ENCODE results near the gene POLR1D.
"Not testable (repeated sequence)": the region's sequence is repeated elsewhere in the genome, so short reads cannot be mapped to it uniquely, and the experiment has no call there.

POLR1D gene

GRCh38 chr13:27619093-27619727, 2.5 kb upstream of the POLR1D start:
- no peak for DNase-seq

DNA sequence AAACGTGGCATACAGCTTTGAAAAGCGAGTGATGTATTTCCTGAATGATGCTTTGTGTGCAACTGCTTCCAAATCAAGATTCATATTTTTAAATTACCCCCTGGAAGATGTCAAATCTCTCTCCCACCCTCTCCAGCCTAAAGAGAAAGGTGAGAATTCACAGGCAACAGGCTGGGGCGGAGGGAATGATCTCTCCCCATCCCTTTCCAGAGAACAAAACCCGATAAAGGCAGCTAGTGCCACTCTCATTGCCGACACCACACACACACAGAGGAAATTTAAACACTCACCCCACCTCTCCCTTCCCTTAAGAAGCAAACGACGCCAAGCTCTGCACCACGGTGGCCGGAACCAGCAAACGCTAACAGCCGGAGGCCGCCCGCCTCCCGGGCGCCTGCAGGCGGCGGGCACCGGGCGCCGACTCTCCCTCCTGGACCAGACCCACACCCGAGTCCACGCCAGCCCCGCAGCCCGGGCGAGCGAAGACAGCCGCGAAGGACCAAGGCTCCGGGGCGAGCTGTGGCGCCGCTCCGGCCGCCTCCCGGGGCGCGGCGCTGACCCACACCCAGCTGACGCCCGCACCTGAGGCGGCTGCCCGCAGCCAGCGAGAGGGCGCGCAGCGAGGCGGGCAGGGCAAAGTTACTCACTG, 1.8 kb upstream of the POLR1D start:
- peak; percentile 64 to 74 for DNase-seq

DNA sequence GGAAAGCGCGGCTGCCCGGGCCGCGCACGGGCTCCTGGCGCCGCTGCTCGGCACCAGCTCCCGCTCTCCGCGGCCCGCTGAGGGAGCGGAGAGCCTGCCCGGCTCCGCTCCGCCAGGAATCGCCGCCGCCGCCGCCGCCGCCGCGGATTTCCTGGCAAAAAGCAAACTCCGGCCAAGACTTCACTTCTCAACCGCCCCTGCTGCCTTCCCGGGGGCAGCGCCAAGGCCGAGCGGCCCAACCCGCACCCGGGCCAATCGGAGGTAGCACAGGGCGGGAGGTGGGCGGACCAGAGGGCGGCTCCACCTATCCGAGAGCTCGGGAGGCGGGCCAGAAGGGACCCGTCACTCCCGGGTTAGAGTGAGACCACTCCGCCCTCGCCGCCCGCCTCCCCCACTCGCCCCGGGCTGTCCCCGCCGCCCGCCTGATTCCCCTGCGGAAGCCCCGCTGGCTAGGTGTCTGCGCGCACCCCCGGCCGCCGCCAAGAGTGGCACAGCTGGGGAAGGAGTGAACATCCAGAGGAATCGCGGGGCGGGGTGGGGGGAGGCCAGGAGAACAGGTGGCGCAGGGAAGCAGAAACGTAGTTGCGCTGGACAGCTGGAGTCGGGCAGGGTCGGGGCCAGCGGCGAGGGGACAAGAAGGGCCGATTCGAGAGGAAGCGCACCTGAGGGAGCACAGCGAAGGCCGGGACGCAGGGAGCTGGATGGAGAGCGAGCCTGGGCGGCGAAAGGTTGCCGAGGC, 1.1 kb upstream of the POLR1D start, which contains the start of gene LNX2:
LNX2 (minus strand) TSS at position 153 of the 739 bp plus-strand sequence. CDS start 38,826 bp downstream, outside the sequence.
- peak; percentile 97 to 98 for DNase-seq

DNA sequence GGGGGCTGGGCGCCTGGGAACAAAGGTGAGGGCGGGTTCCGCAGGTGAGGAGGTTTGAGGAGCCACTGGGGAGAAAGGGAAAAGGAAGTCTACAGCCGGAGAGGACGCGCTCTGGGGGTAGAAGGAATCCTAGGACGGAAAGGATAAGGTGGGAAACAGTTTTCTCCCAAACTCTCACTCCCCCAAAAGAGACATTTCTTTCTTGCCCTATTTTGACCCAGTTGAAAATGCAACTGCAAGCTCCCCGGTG, 651 bp upstream of the POLR1D start:
- no peak for DNase-seq

- DNase-seq: no peak
These were observed 569 bp downstream of the POLR1D start for GRCh38 chr13:27622102-27622820.

- DNase-seq: no peak
These were observed 1.2 kb downstream of the POLR1D start for GRCh38 chr13:27622881-27623280.

- DNase-seq: no peak
These were observed 2.4 kb downstream of the POLR1D start for GRCh38 chr13:27624071-27624470.

DNA sequence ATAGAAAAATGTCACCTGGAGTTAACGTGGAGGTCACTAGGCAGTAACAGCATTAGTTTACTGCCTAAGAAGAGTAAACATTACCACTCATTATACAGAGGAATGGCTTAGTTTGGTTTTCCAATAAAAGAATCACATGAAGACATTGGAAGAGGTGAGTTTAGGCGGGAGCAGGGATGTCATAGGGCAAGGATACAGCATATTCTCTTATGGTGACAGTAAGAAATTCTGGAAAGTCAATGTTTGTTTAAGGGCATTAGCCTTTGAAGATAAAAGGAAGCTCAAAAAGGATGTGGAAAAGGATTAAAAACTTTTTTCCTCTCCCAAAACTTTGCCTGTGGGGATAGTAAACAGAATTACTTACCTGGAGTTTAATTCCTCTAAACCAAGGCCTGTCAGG, 4.1 kb downstream of the POLR1D start:
- no peak for DNase-seq

GRCh38 chr13:27627380-27627779, 5.7 kb downstream of the POLR1D start:
- DNase-seq: no peak

- no peak for DNase-seq
These were observed 6.4 kb downstream of the POLR1D start for GRCh38 chr13:27628081-27628480.

DNA sequence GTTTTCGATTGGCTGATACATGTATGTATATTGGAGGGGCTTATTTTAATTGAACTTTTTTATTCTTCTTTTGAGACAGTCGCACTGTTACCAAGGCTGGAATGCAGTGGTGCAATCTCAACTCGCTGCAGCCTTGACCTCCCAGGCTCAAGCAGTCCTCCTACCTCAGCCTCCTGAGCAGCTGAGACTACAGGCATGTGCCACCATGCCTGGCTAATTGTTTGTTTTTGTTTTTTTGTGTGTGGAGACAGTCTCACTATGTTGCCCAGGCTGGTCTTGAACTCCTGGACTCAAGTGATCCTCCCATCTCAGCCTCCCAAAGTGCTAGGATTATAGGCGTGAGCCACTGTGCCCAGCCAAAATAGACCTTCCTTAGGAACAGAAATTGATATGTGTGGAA, 7.1 kb downstream of the POLR1D start:
- not testable (repeated sequence) for DNase-seq

- DNase-seq: no peak
These were observed 9.5 kb downstream of the POLR1D start for GRCh38 chr13:27631156-27631555.

DNA sequence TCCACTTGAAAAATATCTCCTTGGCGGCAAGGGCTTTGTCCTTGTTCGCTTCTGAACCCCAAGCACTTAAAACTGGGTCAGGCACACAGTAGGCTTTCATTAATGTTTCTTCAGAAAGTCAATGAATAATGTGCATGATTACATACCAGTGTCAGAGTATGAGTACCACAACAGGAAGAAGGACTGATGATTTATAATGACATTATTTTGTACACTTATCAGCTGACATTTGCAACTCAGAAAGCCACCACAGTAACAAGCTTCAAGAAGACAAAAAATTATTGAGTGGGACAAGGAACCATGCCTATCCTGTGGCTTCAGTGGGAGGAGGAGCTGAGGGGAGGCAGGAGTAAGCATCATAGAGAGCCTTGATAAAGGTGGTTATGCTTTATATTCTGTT, 10.0 kb downstream of the POLR1D start:
- no peak for DNase-seq

- no peak for DNase-seq
These were observed 10.5 kb downstream of the POLR1D start for GRCh38 chr13:27632214-27632613.

DNA sequence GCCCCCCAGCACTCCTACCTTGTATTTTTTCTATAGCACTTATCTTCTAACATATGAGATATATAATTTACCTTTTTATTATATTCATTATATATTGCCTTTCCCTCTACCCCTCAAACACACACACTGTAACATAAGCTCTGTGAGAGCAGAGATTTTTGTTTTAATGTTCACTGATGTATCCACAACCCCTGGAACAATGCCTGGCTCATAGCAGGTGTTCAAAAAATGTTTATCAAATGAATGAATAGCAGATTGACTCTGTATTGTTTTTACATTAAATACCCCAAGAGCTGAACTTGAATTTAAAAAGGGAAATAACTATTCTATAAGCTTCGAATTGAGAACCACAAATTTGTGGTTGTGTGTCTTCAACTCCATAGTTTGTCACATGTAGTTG, 11.0 kb downstream of the POLR1D start:
- DNase-seq: no peak

DNA sequence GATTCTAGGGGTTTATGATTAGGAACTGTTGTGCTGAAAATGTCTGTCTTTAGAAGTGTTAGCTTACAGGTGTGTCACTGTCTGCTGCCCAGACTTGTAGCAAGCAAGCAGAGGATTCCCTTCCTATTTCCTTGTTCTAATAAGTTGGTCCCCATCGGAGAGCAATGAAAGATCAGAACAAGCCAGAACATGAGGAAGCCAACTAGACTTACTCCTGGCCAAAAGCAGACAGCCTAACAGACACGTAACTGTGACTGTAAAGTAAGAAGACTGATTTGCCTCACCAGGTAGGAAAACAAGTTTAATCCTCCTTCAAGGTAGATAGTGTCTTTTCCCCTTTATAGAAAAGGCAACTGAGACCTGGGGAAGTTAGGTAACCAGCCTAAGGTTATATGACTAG, 12.5 kb downstream of the POLR1D start:
- no peak for DNase-seq

DNA sequence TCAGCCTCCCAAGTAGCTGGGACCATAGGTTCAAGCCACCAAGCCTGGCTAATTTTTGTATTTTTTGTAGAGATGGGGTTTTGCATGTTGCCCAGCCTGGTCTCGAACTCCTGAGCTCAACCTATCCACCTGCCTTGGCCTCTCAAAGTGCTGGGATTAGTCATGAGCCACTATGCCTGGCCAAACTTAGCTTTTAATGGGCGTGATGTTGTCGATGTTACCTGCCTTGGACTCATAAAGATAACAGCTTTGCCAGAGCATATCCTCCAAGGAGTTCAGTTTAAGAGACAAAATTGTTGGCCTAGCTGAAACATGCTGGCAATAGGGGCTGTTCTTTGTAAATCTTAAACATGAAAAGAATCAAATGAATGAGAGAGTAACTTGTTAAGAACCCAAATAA, 13.1 kb downstream of the POLR1D start:
- DNase-seq: no peak

GRCh38 chr13:27635266-27635665, 13.6 kb downstream of the POLR1D start:
- DNase-seq: no peak

GRCh38 chr13:27636589-27637288, 15.0 kb downstream of the POLR1D start:
- DNase-seq: no peak

- no peak for DNase-seq
These were observed 15.6 kb downstream of the POLR1D start for GRCh38 chr13:27637289-27637626.

GRCh38 chr13:27638001-27638400, 16.3 kb downstream of the POLR1D start:
- no peak for DNase-seq

- no peak for DNase-seq
These were observed 16.8 kb downstream of the POLR1D start for GRCh38 chr13:27638521-27638920.

DNA sequence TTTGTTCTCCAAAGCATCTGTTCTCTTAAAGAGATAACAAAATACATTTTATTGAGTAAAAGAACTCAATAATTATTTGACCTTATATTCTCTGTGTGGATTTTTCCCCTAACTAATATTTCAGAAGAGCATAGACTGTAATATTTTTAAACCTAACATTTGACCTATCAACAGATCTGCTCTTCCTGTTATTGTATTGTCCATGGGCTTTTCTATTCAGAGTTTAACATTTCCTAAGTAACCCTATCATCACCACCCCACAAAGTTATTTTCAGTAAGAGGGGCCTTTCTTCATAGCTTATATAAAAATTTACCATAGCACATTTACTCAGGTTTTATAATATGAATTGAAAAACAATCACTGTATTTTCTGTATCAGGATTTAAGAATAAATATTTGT, 17.5 kb downstream of the POLR1D start:
- no peak for DNase-seq
